ENCODE measurements around the gene PLBD2.
"Not testable (repeated sequence)": the region's sequence is repeated elsewhere in the genome, so short reads cannot be mapped to it uniquely, and the experiment has no call there.

The PLBD2 gene

GRCh38 chr12:113347892-113348291 is 10.5 kb upstream of the PLBD2 start:
- H3K9me3 Mint-ChIP-seq: no peaks in the 10 kb centered on the region
- H3K36me3 Mint-ChIP-seq (ENCODE audit: low read depth): no peaks in the 10 kb centered on the region
- no peak for DNase-seq
- H3K4me3 Mint-ChIP-seq: no peak overlapping the region
- TF ChIP-seq, protein P1, sequence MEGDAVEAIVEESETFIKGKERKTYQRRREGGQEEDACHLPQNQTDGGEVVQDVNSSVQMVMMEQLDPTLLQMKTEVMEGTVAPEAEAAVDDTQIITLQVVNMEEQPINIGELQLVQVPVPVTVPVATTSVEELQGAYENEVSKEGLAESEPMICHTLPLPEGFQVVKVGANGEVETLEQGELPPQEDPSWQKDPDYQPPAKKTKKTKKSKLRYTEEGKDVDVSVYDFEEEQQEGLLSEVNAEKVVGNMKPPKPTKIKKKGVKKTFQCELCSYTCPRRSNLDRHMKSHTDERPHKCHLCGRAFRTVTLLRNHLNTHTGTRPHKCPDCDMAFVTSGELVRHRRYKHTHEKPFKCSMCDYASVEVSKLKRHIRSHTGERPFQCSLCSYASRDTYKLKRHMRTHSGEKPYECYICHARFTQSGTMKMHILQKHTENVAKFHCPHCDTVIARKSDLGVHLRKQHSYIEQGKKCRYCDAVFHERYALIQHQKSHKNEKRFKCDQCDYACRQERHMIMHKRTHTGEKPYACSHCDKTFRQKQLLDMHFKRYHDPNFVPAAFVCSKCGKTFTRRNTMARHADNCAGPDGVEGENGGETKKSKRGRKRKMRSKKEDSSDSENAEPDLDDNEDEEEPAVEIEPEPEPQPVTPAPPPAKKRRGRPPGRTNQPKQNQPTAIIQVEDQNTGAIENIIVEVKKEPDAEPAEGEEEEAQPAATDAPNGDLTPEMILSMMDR (IDR thresholded peaks at IDR 0.05): no peak
- peaks cover 9% of the 10 kb centered on the region for H3K4me1 Mint-ChIP-seq
- H3K27ac Mint-ChIP-seq: no peak overlapping the region
- H3K27me3 Mint-ChIP-seq (ENCODE audit: low read depth, poor library complexity): peaks cover 46% of the 10 kb centered on the region

GRCh38 chr12:113348849-113349536 is 9.4 kb upstream of the PLBD2 start:
- Mint-ChIP-seq H3K4me1 (peaks cover 9% of the 10 kb centered on the region), H3K9me3 (no peaks in the 10 kb centered on the region), H3K36me3 (ENCODE audit: low read depth) (no peaks in the 10 kb centered on the region), H3K27me3 (ENCODE audit: low read depth, poor library complexity) (peaks cover 46% of the 10 kb centered on the region), H3K27ac (peak overlapping the region; percentile 73), H3K4me3 (no peak overlapping the region)
- DNase-seq: no peak
- TF ChIP-seq, protein P1 (IDR thresholded peaks at IDR 0.05): no peak

GRCh38 chr12:113351089-113351488 is 7.3 kb upstream of the PLBD2 start:
- TF ChIP-seq, protein P1 (IDR thresholded peaks at IDR 0.05): no peak
- peaks cover 9% of the 10 kb centered on the region for H3K4me1 Mint-ChIP-seq
- peaks cover 46% of the 10 kb centered on the region for H3K27me3 Mint-ChIP-seq (ENCODE audit: low read depth, poor library complexity)
- no peak overlapping the region for H3K4me3 Mint-ChIP-seq
- H3K27ac Mint-ChIP-seq: no peak overlapping the region
- no peaks in the 10 kb centered on the region for H3K36me3 Mint-ChIP-seq (ENCODE audit: low read depth)
- no peak for DNase-seq
- no peaks in the 10 kb centered on the region for H3K9me3 Mint-ChIP-seq

- Mint-ChIP-seq H3K27me3 (ENCODE audit: low read depth, poor library complexity) (peaks cover 44% of the 10 kb centered on the region), H3K4me1 (peaks cover 12% of the 10 kb centered on the region)
- not testable (repeated sequence) for H3K36me3 Mint-ChIP-seq (ENCODE audit: low read depth); DNase-seq; H3K9me3 Mint-ChIP-seq; H3K4me3 Mint-ChIP-seq; H3K27ac Mint-ChIP-seq
Measured at GRCh38 chr12:113354192-113354591, 4.2 kb upstream of the PLBD2 start.

DNA sequence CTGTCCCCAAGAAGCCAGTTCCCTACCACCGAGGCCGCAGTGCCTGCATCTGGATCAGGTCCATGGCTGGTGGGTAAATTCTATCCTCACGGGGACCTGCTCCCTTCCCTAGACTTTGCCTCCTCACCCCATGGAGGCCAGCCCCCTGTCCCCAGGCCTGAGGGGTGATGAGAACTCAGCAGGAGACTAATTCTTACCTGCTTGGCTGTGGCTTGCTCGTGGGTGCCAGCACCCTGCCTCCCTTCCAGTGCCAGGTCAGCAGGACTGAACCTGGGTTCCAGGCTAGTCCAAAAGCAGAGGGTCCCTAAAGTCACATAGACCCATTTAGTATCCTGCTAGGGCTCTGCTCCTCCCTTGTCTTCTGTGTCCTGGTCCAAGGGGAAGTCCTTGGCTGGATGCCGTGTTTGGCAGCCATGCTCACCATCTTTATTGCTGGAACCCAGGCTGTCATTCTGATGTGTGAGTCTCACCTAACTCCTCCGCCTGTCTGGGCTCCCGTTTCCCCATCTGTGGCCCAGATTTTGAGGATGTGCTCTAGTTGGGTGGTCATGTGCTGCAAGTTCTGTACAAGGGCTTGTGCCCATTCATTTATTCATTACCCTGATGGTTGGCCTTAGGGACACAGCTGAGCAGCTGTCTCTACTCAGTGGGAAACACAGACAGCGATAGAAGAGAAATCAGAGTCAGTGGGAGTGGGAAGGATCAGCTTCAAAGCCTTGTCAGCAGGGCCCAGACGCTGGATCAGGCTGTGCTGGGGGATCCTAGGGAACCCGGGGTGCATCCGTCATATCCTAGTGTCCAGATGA is 949 bp downstream of the PLBD2 start:
- Mint-ChIP-seq H3K27me3 (ENCODE audit: low read depth, poor library complexity) (peaks cover 14% of the 10 kb centered on the region), H3K4me3 (peak overlapping the region; percentile 92), H3K4me1 (peaks cover 17% of the 10 kb centered on the region), H3K9me3 (no peaks in the 10 kb centered on the region), H3K36me3 (ENCODE audit: low read depth) (peaks cover 4% of the 10 kb centered on the region), H3K27ac (peak overlapping the region; percentile 71)
- TF ChIP-seq, protein P1 (IDR thresholded peaks at IDR 0.05): no peak
- no peak for DNase-seq

GRCh38 chr12:113359939-113360748 is 1.8 kb downstream of the PLBD2 start:
- TF ChIP-seq, protein P1 (IDR thresholded peaks at IDR 0.05): no peak
- no peak overlapping the region for H3K27ac Mint-ChIP-seq
- no peak for DNase-seq
- H3K27me3 Mint-ChIP-seq (ENCODE audit: low read depth, poor library complexity): peaks cover 16% of the 10 kb centered on the region
- H3K4me1 Mint-ChIP-seq: peaks cover 17% of the 10 kb centered on the region
- no peaks in the 10 kb centered on the region for H3K9me3 Mint-ChIP-seq
- peaks cover 4% of the 10 kb centered on the region for H3K36me3 Mint-ChIP-seq (ENCODE audit: low read depth)
- peak overlapping the region; percentile 92 for H3K4me3 Mint-ChIP-seq

Measured in nephron progenitor cell (in vitro differentiated cells).